Measurements from ENCODE around the gene GAS5.
"Not testable (repeated sequence)": the region's sequence is repeated elsewhere in the genome, so short reads cannot be mapped to it uniquely, and the experiment has no call there.

GAS5 gene

GRCh38 chr1:173888749-173889148 lies 21.0 kb upstream of the GAS5 start:
- H3K27ac ChIP-seq (ENCODE audit: low read length): peak overlapping the region; percentile 24

GRCh38 chr1:173887627-173888026 lies 19.8 kb upstream of the GAS5 start:
- Histone ChIP-seq H3K4me1 (ENCODE audit: control insufficient read depth, low read depth, low read length) (peaks cover 32% of the 10 kb centered on the region), H3K9me3 (ENCODE audit: control insufficient read depth, low read depth, low read length) (no peaks in the 10 kb centered on the region), H3K36me3 (ENCODE audit: control insufficient read depth, low read depth, low read length) (peaks cover 10% of the 10 kb centered on the region), H3K9ac (ENCODE audit: low read length) (no peak overlapping the region), H3K27me3 (ENCODE audit: control insufficient read depth, insufficient read depth, low read length) (no peaks in the 10 kb centered on the region), H3K4me3 (ENCODE audit: low read length) (no peak overlapping the region), H3K27ac (ENCODE audit: low read length) (peak overlapping the region; percentile 30)

More at GRCh38 chr1:173888749-173889148, 21.0 kb upstream of the GAS5 start:
- Histone ChIP-seq H3K9me3 (ENCODE audit: control insufficient read depth, low read depth, low read length) (no peaks in the 10 kb centered on the region), H3K9ac (ENCODE audit: low read length) (no peak overlapping the region), H3K4me1 (ENCODE audit: control insufficient read depth, low read depth, low read length) (peaks cover 32% of the 10 kb centered on the region), H3K4me3 (ENCODE audit: low read length) (peak overlapping the region; percentile 10), H3K36me3 (ENCODE audit: control insufficient read depth, low read depth, low read length) (peaks cover 10% of the 10 kb centered on the region), H3K27me3 (ENCODE audit: control insufficient read depth, insufficient read depth, low read length) (no peaks in the 10 kb centered on the region)

GRCh38 chr1:173886746-173887611 lies 19.2 kb upstream of the GAS5 start:
- H3K27me3 ChIP-seq (ENCODE audit: control insufficient read depth, insufficient read depth, low read length): no peaks in the 10 kb centered on the region
- no peak overlapping the region for H3K4me3 ChIP-seq (ENCODE audit: low read length)
- H3K27ac ChIP-seq (ENCODE audit: low read length): no peak overlapping the region
- H3K9me3 ChIP-seq (ENCODE audit: control insufficient read depth, low read depth, low read length): no peaks in the 10 kb centered on the region
- peaks cover 32% of the 10 kb centered on the region for H3K4me1 ChIP-seq (ENCODE audit: control insufficient read depth, low read depth, low read length)
- H3K36me3 ChIP-seq (ENCODE audit: control insufficient read depth, low read depth, low read length): peaks cover 10% of the 10 kb centered on the region
- H3K9ac ChIP-seq (ENCODE audit: low read length): no peak overlapping the region

- H3K27me3 ChIP-seq (ENCODE audit: control insufficient read depth, insufficient read depth, low read length): no peaks in the 10 kb centered on the region
- no peak overlapping the region for H3K9ac ChIP-seq (ENCODE audit: low read length)
- no peak overlapping the region for H3K4me3 ChIP-seq (ENCODE audit: low read length)
- H3K9me3 ChIP-seq (ENCODE audit: control insufficient read depth, low read depth, low read length): no peaks in the 10 kb centered on the region
- H3K36me3 ChIP-seq (ENCODE audit: control insufficient read depth, low read depth, low read length): peaks cover 10% of the 10 kb centered on the region
- H3K27ac ChIP-seq (ENCODE audit: low read length): no peak overlapping the region
- peaks cover 24% of the 10 kb centered on the region for H3K4me1 ChIP-seq (ENCODE audit: control insufficient read depth, low read depth, low read length)
Observed at GRCh38 chr1:173884701-173885100, 16.9 kb upstream of the GAS5 start.

- peaks cover 18% of the 10 kb centered on the region for H3K36me3 ChIP-seq (ENCODE audit: control insufficient read depth, low read depth, low read length)
- H3K4me3 ChIP-seq (ENCODE audit: low read length): not testable (repeated sequence)
Observed at GRCh38 chr1:173881117-173881516, 13.3 kb upstream of the GAS5 start.

GRCh38 chr1:173878251-173878650 lies 10.5 kb upstream of the GAS5 start:
- peaks cover 19% of the 10 kb centered on the region for H3K36me3 ChIP-seq (ENCODE audit: control insufficient read depth, low read depth, low read length)
- no peaks in the 10 kb centered on the region for H3K9me3 ChIP-seq (ENCODE audit: control insufficient read depth, low read depth, low read length)
- H3K9ac ChIP-seq (ENCODE audit: low read length): no peak overlapping the region
- no peak overlapping the region for H3K4me3 ChIP-seq (ENCODE audit: low read length)
- no peaks in the 10 kb centered on the region for H3K4me1 ChIP-seq (ENCODE audit: control insufficient read depth, low read depth, low read length)
- no peak overlapping the region for H3K27ac ChIP-seq (ENCODE audit: low read length)
- no peaks in the 10 kb centered on the region for H3K27me3 ChIP-seq (ENCODE audit: control insufficient read depth, insufficient read depth, low read length)

More at GRCh38 chr1:173881117-173881516, 13.3 kb upstream of the GAS5 start:
- H3K27me3 ChIP-seq (ENCODE audit: control insufficient read depth, insufficient read depth, low read length); H3K4me1 ChIP-seq (ENCODE audit: control insufficient read depth, low read depth, low read length); H3K9ac ChIP-seq (ENCODE audit: low read length); H3K27ac ChIP-seq (ENCODE audit: low read length); H3K9me3 ChIP-seq (ENCODE audit: control insufficient read depth, low read depth, low read length): not testable (repeated sequence)

GRCh38 chr1:173876732-173877131 lies 8.9 kb upstream of the GAS5 start:
- Histone ChIP-seq H3K4me1 (ENCODE audit: control insufficient read depth, low read depth, low read length) (no peaks in the 10 kb centered on the region), H3K27me3 (ENCODE audit: control insufficient read depth, insufficient read depth, low read length) (no peaks in the 10 kb centered on the region), H3K36me3 (ENCODE audit: control insufficient read depth, low read depth, low read length) (peaks cover 19% of the 10 kb centered on the region), H3K9ac (ENCODE audit: low read length) (no peak overlapping the region), H3K4me3 (ENCODE audit: low read length) (no peak overlapping the region), H3K9me3 (ENCODE audit: control insufficient read depth, low read depth, low read length) (no peaks in the 10 kb centered on the region), H3K27ac (ENCODE audit: low read length) (no peak overlapping the region)

GRCh38 chr1:173871500-173871899 lies 3.7 kb upstream of the GAS5 start:
- Histone ChIP-seq H3K27me3 (ENCODE audit: control insufficient read depth, insufficient read depth, low read length) (no peaks in the 10 kb centered on the region), H3K27ac (ENCODE audit: low read length) (no peak overlapping the region), H3K36me3 (ENCODE audit: control insufficient read depth, low read depth, low read length) (peaks cover 29% of the 10 kb centered on the region), H3K9me3 (ENCODE audit: control insufficient read depth, low read depth, low read length) (peaks cover 4% of the 10 kb centered on the region), H3K9ac (ENCODE audit: low read length) (no peak overlapping the region), H3K4me3 (ENCODE audit: low read length) (no peak overlapping the region), H3K4me1 (ENCODE audit: control insufficient read depth, low read depth, low read length) (peaks cover 6% of the 10 kb centered on the region)

GRCh38 chr1:173871091-173871490 lies 3.3 kb upstream of the GAS5 start:
- no peak overlapping the region for H3K4me3 ChIP-seq (ENCODE audit: low read length)
- no peaks in the 10 kb centered on the region for H3K27me3 ChIP-seq (ENCODE audit: control insufficient read depth, insufficient read depth, low read length)
- H3K27ac ChIP-seq (ENCODE audit: low read length): no peak overlapping the region
- peaks cover 4% of the 10 kb centered on the region for H3K9me3 ChIP-seq (ENCODE audit: control insufficient read depth, low read depth, low read length)
- H3K36me3 ChIP-seq (ENCODE audit: control insufficient read depth, low read depth, low read length): peaks cover 32% of the 10 kb centered on the region
- H3K4me1 ChIP-seq (ENCODE audit: control insufficient read depth, low read depth, low read length): peaks cover 6% of the 10 kb centered on the region
- H3K9ac ChIP-seq (ENCODE audit: low read length): no peak overlapping the region

- Histone ChIP-seq H3K4me1 (ENCODE audit: control insufficient read depth, low read depth, low read length) (peaks cover 9% of the 10 kb centered on the region), H3K27ac (ENCODE audit: low read length) (no peak overlapping the region), H3K36me3 (ENCODE audit: control insufficient read depth, low read depth, low read length) (peaks cover 38% of the 10 kb centered on the region), H3K4me3 (ENCODE audit: low read length) (no peak overlapping the region), H3K27me3 (ENCODE audit: control insufficient read depth, insufficient read depth, low read length) (no peaks in the 10 kb centered on the region), H3K9ac (ENCODE audit: low read length) (no peak overlapping the region), H3K9me3 (ENCODE audit: control insufficient read depth, low read depth, low read length) (peaks cover 4% of the 10 kb centered on the region)
Observed at GRCh38 chr1:173870252-173871075, 2.7 kb upstream of the GAS5 start.

- Histone ChIP-seq H3K27me3 (ENCODE audit: control insufficient read depth, insufficient read depth, low read length) (no peaks in the 10 kb centered on the region), H3K36me3 (ENCODE audit: control insufficient read depth, low read depth, low read length) (peaks cover 47% of the 10 kb centered on the region), H3K9me3 (ENCODE audit: control insufficient read depth, low read depth, low read length) (peaks cover 4% of the 10 kb centered on the region), H3K9ac (ENCODE audit: low read length) (peak overlapping the region; percentile 76), H3K4me1 (ENCODE audit: control insufficient read depth, low read depth, low read length) (peaks cover 15% of the 10 kb centered on the region), H3K27ac (ENCODE audit: low read length) (peak overlapping the region; percentile 51), H3K4me3 (ENCODE audit: low read length) (peak overlapping the region; percentile 100)
Observed at GRCh38 chr1:173869021-173869359, 1.2 kb upstream of the GAS5 start.

Data from iPS-18a (cell line).